ENCODE results near the gene APLF.
"Not testable (repeated sequence)": the region's sequence is repeated elsewhere in the genome, so short reads cannot be mapped to it uniquely, and the experiment has no call there.

APLF gene

DNA sequence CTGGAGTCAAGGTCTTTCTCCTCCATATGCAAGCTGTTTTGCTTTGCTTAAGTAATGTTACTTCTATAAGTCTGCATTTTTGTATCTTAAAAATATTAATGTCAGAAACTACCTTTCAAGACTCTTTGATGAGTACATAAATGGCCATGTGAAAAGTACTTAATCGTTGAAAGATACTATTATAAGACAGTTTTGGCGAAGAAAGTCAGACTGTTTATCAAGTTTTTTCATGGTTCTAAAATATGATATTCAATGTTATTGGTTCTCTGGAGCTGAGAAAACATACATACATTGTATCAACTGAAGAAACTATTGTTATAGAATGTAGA is 25.4 kb upstream of the APLF start:
- DNase-seq = no peak

DNA sequence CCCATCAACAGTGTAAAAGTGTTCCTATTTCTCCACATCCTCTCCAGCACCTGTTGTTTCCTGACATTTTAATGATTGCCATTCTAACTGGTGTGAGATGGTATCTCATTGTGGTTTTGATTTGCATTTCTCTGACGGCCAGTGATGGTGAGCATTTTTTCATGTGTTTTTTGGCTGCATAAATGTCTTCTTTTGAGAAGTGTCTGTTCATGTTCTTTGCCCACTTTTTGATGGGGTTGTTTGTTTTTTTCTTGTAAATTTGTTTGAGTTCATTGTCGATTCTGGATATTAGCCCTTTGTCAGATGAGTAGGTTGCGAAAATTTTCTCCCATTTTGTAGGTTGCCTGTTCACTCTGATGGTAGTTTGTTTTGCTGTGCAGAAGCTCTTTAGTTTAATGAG is 21.0 kb upstream of the APLF start:
- not testable (repeated sequence) for DNase-seq

DNA sequence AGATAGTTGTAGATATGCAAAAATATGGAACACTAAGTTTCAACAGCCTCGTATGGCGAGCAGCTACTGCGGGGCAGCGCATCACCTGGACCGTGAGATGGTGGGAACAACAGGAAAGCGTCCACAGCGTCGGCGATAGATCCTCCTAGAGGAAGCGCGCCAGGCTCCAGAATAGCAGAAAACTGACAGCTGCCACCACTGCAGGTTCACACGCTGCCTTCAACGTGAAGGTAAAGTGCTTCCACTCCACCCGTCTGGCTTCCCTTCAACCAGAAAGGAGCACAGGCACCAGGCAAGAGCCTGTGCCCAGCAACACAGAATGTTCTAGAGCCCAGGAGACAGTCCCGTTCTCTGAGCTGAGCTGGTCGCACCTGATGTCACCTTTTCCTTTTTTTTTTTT is 20.3 kb upstream of the APLF start:
- no peak for DNase-seq

DNA sequence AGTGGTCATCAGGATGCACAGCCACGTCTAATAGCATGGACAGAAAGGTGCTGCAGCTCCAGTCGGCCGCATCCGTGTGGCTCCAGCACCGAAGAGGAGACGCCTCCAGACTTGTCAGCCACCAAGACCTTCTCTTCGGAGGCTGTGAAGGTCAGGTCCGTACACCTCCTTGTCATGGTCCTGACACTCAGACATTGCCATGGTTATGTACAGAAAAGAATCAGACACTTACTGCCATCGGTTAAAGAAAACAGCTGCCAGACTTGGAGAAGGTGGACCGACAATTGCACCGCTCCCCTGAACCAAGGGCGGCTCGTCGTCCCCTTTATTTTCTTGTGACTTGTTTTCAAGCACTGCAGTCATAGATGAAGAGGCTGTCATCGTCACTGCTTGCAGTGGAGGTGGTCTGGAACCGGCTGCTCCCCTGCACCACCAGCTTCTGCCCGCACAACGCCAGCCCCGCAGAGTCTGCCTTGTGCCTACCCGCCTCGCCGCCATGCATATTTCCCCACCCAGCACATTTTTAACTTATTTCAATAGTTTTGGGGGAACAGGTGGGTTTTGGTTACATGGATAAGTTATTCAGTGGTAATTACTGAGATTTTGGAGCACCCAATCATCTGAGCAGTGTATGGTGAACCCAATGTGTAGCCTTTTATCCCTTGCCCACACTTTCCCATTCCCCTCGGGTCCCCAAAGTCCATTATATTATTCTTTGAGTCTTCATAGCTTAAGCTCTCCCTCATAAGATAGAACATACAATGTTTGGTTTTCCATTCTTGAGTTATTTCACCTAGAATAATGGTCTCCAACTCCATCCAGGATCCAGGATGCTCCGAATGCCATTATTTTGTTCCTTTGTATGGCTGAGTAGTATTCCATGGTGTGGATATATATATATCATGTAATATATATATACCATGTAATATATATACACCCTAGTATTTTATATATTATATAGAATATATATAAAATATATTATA is 18.4 kb upstream of the APLF start:
- DNase-seq = no peak

DNA sequence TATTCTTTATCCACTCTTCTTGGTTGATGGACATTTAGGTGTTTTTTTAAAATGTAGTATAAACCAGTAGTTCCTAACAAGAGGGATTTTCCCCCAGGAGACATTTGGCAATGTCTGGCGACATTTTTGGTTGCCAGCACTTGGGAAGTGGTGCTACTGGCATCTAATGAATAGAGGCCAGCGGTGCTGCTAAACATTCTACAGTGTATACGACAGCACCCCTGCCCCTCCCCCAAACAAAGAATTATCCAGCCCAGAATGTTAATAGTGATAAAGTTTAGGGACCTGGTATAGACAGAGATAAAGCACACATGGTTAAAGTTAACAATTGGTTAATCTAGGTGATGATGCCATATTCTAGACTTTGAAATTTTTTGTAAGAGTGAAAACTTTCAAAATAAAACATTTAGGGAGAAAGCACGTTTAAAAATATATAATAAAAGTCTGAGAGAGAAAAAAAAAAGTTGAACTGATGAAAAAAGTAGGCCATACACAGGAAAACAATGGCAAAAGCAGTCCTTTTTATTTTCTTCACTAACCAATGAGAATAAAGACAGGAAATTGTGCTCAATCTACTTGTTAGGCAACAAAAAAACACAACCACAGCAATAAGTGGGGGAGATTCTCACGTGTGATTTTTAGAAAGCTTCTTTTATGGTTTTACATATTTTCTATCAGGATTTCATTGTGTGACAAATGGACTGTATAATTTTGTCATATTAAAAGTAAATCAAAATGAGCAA is 15.1 kb upstream of the APLF start:
- DNase-seq = no peak

DNA sequence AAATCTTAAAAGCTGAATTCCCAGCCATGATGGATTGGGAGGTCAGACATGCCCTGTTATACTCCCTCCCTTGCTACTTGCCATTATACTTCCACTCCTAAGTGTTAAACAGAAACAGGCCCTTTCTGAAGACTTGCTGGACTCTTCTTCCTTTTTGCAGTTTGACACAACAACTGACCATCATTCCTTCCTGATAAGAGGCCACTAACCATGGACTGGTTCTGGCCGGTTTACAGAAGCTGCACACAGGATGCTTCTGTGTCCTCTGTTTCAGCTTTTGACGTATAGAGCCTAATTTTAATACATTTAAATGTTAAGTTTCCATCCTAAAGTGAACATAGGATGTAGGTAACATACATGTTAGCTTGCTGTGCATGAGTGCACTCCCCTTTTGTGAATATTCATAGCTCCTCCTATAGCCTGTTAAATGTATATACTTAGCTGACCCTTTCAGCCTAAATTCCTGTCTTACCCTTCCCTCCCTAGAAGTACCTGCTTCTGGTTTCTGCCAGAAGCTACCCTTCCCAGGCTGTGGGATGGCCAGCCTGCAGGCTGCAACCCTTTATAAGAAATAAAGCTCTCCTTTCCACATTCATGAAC is 13.5 kb upstream of the APLF start:
- no peak for DNase-seq

DNA sequence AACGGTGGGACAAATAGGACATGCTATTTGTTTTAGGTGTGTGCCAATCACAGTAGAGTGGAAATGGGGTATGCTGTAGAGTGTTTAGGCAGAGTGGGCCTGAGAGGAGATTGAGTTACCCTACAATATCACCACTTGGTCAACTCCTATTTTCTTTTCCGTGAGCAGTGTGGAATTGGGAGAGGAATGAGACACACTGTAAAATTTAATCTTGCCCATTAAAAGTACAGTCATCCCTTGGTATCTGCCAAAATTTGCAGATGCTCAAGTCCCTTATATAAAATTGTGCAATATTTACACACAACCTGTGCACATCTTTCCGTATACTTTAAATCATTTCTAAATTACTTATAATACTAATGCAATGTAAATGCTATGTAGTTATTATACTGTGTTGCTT is 12.7 kb upstream of the APLF start:
- DNase-seq = no peak

DNA sequence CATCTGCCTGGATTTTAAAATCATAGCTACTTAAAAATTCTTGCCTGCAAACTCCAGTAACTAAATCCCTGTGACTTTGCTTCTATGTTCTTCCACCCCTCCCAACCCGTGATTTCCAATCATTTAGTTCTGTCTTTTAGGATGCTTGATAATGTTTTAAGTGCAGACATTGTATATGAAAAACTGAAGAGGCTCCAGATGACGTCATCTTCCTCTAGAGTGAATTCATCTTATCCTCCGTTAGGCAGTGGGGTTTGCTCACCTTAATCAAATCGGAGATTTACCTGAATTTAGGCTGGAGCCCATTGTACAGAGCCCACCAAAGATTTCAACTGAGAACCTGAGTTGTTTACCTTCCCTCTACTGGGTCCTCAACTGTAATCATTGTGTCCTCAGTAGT is 11.2 kb upstream of the APLF start:
- DNase-seq = no peak

DNA sequence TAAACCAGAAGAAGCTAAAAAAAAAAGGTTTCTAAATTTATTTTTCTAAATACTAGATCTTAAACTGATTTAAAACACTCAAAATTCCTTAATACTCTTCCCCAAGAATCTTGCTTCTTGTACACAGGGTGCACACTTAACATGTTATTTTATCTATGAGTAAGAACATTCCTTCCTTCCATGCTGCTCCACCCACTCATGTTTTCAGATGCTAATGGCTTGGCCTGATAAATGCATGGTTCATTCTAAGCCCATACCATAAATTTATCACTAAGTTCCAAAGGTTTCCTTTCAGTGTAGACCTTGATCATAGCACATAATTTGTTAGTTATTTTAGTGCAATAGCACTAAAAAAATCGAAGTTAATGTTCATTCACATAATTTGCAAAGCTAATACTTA is 8.4 kb upstream of the APLF start:
- no peak for DNase-seq

DNA sequence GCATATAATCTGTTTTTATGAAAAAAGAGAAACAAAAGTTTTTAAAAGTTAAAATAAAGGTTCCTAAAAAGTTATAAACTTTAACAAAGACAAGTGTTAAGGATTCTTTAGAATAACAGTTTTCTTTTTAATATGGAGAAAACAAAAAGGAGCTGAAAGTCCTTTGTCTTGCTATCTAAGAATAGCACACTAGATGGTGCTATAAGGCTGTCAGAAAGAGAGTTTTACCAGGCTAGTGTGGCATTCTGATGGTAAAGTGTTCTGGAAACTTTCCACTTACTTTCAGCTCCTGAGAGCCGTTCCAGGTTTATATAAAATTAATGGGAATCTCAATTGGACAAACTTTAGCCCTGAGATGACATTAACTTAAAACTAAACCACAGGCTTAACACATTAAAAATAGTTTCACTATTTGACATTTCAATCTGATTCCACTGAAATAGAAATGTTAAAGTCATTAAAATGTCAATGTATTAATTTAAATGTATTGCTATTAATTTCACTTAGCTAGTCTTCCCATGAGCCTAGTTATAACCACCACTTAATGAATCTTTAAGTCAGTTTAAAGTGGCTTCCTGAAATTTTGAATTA is 4.0 kb upstream of the APLF start:
- DNase-seq = no peak

DNA sequence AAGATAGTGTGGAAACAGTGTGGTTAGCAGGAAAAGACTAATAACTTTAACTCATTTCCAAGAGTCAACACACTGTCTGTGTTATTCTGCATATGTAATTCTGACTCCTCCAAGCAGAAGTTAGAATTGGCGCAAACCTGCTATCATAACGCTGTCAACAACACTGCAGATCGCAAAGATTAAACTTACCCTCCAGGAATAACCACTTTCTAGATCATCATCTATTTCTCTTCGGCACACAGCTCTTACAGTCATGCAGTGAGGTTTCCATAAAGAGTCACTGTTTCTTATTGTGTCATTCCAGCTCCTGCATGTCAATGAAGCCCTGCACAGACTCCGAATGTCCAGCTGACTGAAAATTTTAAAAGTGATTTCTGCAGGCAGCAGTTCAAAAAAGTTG is 2.7 kb upstream of the APLF start:
- DNase-seq = no peak

DNA sequence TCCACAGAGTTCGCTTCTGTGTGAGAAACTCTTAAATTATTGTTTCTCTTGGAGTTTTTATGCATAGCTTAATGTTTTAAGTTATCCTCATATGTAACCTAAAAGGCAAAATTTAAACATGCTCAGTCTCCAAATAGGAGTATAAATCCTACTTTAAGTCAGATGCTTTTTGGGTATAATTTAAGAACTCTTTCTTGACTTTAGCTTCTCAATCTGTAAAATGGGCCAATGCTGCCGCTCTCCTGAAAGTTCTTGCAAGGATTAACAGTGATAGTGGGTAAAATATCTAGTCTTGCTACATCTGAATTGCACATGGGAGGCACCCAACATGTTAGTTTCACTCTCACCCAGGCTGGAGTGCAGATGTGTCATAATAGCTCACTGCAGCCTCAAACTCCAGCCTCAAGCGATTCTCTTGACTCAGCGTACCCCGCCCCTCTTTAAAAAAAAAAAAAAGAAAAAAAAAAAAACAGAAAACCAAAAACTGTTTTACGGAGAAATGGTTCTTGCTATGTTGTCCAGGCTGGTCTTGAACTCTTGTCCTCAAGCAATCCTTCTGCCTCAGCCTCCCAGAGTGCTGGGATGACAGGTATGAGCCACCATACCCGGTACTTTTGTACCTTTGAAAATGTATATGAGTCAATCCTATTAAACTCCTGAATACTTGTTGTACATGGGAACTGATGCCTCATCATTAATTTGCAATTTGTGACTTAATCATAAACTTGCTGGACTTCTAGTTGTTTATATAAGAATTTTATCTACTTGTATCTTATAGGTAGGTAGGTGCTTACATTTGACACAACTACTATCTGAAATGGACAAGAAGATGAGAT is 2.1 kb upstream of the APLF start:
- peak; percentile 23 to 25 for DNase-seq

DNA sequence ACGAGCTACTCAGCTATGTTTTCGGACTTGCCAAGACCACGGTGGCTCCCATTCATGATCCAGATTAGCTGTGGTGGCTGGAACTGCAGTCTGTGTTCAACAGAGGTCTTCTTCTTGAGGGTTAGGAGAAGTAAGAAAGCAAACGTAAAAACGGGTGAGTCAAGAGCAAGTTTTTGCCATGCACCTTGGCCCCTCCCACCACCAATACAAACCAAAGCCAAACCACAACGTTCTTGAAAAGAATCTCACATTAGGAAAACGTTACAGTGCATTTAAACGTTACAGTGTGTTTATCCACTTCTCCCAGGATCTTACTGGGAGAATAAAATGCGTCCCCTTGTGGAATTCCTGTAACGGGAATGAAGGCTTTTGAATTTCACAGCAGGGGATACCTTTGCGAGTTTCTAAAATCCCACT is 1.0 kb upstream of the APLF start:
- peak; percentile 61 to 62 for DNase-seq

DNA sequence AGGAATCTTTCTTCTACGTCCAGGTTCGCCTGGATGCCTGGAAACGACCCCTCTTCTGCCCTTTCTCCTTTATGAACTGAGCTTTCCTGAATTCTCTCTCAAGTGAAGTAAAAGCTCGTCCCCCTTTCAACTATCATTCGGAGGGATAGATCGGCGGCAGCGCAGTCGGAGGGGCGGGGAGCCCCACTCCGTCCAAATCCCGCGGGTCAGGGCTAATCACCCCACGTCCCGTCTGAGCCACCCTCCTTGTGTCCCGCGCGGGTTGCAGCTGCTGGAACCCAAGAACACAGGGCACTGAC is 658 bp upstream of the APLF start:
- DNase-seq = no peak

DNA sequence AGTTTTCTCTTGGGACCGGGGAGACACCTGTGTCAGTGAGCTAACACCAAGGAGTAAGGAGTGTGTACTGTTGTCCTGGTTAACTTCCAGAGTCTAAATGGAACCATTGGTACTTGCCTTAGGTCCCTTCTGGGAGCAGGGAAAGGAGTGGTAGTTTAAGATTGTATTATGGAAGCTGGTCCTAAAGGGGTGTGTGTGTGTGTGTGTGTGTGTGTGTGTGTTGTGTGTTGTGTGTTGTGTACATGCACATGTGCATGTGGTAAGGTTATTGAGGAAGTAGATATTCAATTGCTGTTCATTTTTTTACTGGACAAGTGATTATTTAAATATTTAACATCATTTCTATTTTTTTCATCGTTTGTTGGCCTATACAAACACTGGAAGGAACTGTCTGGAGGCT is 1.4 kb downstream of the APLF start:
- no peak for DNase-seq

DNA sequence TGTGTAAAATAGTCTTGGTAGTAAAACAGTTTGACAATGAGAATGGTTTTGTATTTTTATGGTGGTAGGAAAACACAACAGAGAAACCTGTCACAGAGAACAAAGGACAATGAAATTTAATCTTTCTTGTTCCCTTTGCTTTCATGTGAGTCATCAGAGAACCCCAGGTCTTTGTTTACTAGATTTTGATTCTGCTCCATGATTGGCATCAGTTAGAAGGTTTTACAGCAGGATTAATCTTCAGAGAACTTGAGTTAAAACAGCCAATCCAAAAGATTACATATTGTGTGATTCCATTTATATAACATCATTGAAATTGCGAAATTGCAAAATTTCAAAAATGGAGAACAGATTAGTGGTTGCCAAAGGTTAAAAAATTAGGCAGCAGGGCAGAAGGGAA is 2.5 kb downstream of the APLF start:
- DNase-seq = no peak

DNA sequence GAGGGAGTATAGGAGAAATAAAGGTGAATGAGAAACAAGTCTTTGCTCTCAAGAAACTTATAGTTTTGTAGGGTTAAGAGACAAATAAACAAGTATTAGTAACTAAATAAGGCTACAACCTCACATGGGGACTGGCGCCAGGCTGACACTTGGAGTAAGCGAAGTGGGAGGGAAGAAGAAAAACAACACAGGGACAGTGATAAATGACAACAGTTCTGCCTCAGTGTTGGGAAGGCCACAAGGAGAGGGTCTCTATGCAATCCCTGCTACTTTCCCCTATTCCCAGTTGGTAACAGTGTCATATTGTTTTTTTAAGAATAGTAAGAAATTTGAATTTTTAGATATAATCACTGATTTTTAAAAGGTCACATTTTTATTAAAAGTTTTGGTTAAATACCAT is 4.0 kb downstream of the APLF start:
- no peak for DNase-seq

DNA sequence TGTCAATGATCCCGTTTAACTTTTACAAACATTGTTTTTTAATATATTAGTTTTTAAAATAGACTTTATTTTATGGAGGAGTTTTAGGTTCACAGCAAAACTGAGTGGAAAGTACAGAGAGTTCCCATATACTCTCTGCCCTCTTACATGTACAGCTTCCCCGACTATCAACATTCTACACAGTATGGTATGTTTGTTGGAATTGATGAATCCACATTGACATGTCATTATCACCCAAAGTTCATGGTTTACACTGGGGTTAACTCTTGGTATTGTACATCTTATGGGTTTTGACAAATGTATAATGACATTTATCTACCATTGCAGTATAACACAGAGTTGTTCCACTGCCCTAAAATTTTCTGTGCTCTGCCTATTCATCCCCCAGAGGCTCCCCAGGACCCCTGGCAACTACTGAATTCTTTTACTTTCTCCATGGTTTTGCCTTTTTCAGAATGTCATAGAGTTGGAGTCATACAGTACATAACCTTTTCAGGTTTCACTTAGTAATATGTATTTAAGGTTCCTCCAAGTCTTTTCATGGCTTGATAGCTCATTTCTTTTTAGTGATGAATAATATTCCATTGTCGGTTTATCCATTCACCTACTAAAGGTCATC is 5.5 kb downstream of the APLF start:
- DNase-seq = no peak

DNA sequence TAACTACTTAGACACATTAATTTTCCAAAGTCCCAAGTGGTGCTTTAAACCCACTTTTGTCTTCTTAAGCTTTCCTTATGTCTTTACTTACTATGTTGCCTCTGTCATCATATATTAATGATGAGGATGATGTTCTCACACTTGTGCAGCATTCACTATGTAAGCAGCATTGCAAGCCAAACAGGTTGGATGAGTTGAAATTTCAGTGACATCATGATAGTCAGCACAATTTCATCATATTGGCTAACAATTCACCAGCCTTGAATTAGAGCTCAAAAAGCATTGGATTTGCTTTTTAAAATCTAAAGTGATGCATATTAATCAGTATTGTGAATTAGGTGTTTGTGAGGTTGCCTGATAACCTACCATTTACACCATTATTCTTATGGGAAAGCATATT is 7.7 kb downstream of the APLF start:
- DNase-seq = no peak

DNA sequence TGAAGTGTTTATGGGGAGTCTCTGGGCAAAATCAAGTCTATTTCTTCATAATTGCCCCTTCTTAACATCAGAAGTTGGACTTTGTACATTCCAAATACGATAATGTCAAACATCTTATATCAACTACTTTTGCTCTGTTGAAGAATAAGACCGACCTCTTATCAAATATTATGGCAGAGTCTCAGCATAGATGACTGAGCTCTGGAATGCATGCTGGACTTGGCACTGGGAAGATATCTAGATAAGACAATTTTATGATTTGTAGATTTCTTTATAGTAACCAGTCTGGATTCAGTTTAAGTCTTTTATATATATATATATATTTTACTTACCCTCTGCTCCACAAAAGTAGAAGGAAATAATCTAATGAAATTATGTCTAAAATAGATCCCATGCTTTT is 8.2 kb downstream of the APLF start:
- DNase-seq = no peak

DNA sequence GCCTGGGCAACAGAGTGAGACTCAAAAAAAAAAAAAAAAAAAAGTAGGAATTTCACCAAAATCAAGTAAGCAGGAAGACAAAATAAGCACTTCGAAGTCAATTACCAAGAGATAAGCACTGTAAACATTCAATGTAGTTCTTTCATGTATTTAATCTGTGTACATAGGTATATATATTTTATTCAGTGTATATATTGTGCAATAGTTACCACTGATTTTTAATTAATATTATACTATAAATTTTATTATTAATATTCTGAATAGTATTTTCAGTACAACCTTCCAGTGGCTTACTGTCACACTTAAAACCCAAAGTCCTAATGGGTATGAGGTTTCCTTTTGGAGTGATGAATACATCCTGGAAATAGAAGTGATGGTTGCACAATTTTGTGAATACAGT is 9.1 kb downstream of the APLF start:
- no peak for DNase-seq

DNA sequence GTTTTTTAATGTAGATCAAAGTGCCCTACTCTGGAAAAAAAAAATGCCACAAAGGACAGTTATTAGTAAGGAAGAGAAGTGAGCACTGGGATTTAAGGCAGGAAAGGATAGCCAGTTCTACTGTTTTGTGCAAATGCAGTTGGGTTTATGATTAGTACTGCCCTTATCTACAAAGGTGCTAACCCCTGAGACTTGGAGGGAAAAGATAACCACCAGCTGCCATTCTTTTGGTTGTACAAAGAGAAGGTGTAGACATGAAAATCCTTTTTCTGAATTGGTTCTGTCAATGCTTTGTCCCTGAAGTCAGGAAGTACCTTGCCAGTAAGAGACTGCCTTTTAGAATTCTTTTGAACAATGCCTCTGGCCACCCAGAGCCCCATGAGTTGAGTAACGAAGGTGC is 11.3 kb downstream of the APLF start:
- no peak for DNase-seq
